Central memory CD8-positive, alpha-beta T cell (primary cell): ENCODE results near the gene DOCK2.
"Not testable (repeated sequence)": the region's sequence is repeated elsewhere in the genome, so short reads cannot be mapped to it uniquely, and the experiment has no call there.

Source experiments
- ATAC-seq: fragments of 150-1000 bp; cut with Tn5 transposase; replicated peaks from 2 replicates; pipeline ENCODE4 v1.10.0; 2022; ENCODE audit warnings: mild to moderate bottlenecking, moderate FRiP score, moderate number of reproducible peaks; ENCODE audit not compliant: poor library complexity, severe bottlenecking; ENCODE audit errors: extremely low read depth
- DNase-seq, 2 donors: peaks; one replicate each; pipeline ENCODE4 v3.0.0; 2021; ENCODE audit warnings: low spot score in 2 of 2
- H3K27ac Mint-ChIP-seq: one replicate; pipeline ENCODE4 v1.8.0; 2022; ENCODE audit warnings: low read depth, mild to moderate bottlenecking, moderate library complexity, mixed read lengths
- H3K27me3 Mint-ChIP-seq: one replicate; pipeline ENCODE4 v1.8.0; 2022; ENCODE audit warnings: mixed read lengths
- H3K36me3 Mint-ChIP-seq: one replicate; pipeline ENCODE4 v1.8.0; 2022; ENCODE audit warnings: mild to moderate bottlenecking, moderate library complexity, mixed read lengths; ENCODE audit not compliant: insufficient read depth
- H3K4me1 Mint-ChIP-seq: one replicate; pipeline ENCODE4 v1.8.0; 2022; ENCODE audit warnings: mixed read lengths
- H3K4me3 Mint-ChIP-seq: one replicate; pipeline ENCODE4 v1.8.0; 2022; ENCODE audit warnings: mild to moderate bottlenecking, moderate library complexity, mixed read lengths
- H3K9me3 Mint-ChIP-seq: one replicate; pipeline ENCODE4 v1.8.0; 2022; ENCODE audit warnings: mixed read lengths

The DOCK2 gene

GRCh38 chr5:169637085-169637548 is at the start of gene DOCK2:
TSS of gene DOCK2 (plus strand) at chr5:169637275. CDS start at chr5:169637327, 52 bp downstream.
- Mint-ChIP-seq H3K9me3 (no peaks in the 10 kb centered on the region), H3K36me3 (peaks cover 12% of the 10 kb centered on the region), H3K4me3 (peak within 1 kb of the TSS; percentile 98), H3K4me1 (peaks cover 53% of the 10 kb centered on the region), H3K27ac (peak within 1 kb of the TSS; percentile 96), H3K27me3 (no peaks in the 10 kb centered on the region)
- ATAC-seq (peak; percentile 73), DNase-seq (peak; percentile 37 to 45)

GRCh38 chr5:169590602-169591001 is 46.5 kb upstream of the DOCK2 start:
- no peak overlapping the region for H3K4me3 Mint-ChIP-seq
- DNase-seq (no peak), ATAC-seq (no peak)
- H3K36me3 Mint-ChIP-seq: peaks cover 38% of the 10 kb centered on the region
- no peak overlapping the region for H3K27ac Mint-ChIP-seq
- peaks cover 7% of the 10 kb centered on the region for H3K4me1 Mint-ChIP-seq
- H3K27me3 Mint-ChIP-seq: no peaks in the 10 kb centered on the region
- no peaks in the 10 kb centered on the region for H3K9me3 Mint-ChIP-seq

GRCh38 chr5:169591636-169592035 is 45.4 kb upstream of the DOCK2 start:
- Mint-ChIP-seq H3K9me3 (no peaks in the 10 kb centered on the region), H3K4me3 (no peak overlapping the region), H3K36me3 (peaks cover 40% of the 10 kb centered on the region), H3K27me3 (no peaks in the 10 kb centered on the region), H3K27ac (no peak overlapping the region), H3K4me1 (peaks cover under 1% of the 10 kb centered on the region)
- ATAC-seq (no peak), DNase-seq (no peak)

- Mint-ChIP-seq H3K27me3 (no peaks in the 10 kb centered on the region), H3K27ac (no peak overlapping the region), H3K4me1 (no peaks in the 10 kb centered on the region), H3K9me3 (no peaks in the 10 kb centered on the region), H3K4me3 (no peak overlapping the region), H3K36me3 (peaks cover 40% of the 10 kb centered on the region)
- no peak for ATAC-seq
- DNase-seq: no peak
Measured at GRCh38 chr5:169592937-169593650, 44.0 kb upstream of the DOCK2 start.

- Mint-ChIP-seq H3K9me3 (no peaks in the 10 kb centered on the region), H3K36me3 (peaks cover 34% of the 10 kb centered on the region), H3K4me1 (no peaks in the 10 kb centered on the region), H3K27ac (no peak overlapping the region), H3K27me3 (no peaks in the 10 kb centered on the region), H3K4me3 (no peak overlapping the region)
- ATAC-seq: no peak
- no peak for DNase-seq
Measured at GRCh38 chr5:169595172-169595820, 41.8 kb upstream of the DOCK2 start.

GRCh38 chr5:169599451-169599850 is 37.6 kb upstream of the DOCK2 start:
- H3K27ac Mint-ChIP-seq: no peak overlapping the region
- DNase-seq (no peak), ATAC-seq (no peak)
- peaks cover 28% of the 10 kb centered on the region for H3K36me3 Mint-ChIP-seq
- H3K4me3 Mint-ChIP-seq: no peak overlapping the region
- H3K9me3 Mint-ChIP-seq: no peaks in the 10 kb centered on the region
- no peaks in the 10 kb centered on the region for H3K27me3 Mint-ChIP-seq
- no peaks in the 10 kb centered on the region for H3K4me1 Mint-ChIP-seq

- no peak for ATAC-seq
- no peaks in the 10 kb centered on the region for H3K9me3 Mint-ChIP-seq
- H3K4me3 Mint-ChIP-seq: no peak overlapping the region
- H3K27ac Mint-ChIP-seq: no peak overlapping the region
- no peak for DNase-seq
- peaks cover 20% of the 10 kb centered on the region for H3K27me3 Mint-ChIP-seq
- peaks cover 21% of the 10 kb centered on the region for H3K36me3 Mint-ChIP-seq
- H3K4me1 Mint-ChIP-seq: no peaks in the 10 kb centered on the region
Measured at GRCh38 chr5:169602535-169602934, 34.5 kb upstream of the DOCK2 start.

- Mint-ChIP-seq H3K36me3 (peaks cover 9% of the 10 kb centered on the region), H3K9me3 (no peaks in the 10 kb centered on the region), H3K27ac (no peak overlapping the region), H3K4me1 (no peaks in the 10 kb centered on the region), H3K4me3 (no peak overlapping the region), H3K27me3 (peaks cover 49% of the 10 kb centered on the region)
- ATAC-seq: no peak
- DNase-seq: no peak
Measured at GRCh38 chr5:169606279-169606678, 30.8 kb upstream of the DOCK2 start.

GRCh38 chr5:169607882-169608281 is 29.2 kb upstream of the DOCK2 start:
- Mint-ChIP-seq H3K9me3 (peaks cover 6% of the 10 kb centered on the region), H3K27me3 (peaks cover 65% of the 10 kb centered on the region)
- no peak for DNase-seq

GRCh38 chr5:169609716-169610115 is 27.4 kb upstream of the DOCK2 start:
- Mint-ChIP-seq H3K27ac (no peak overlapping the region), H3K4me3 (no peak overlapping the region), H3K27me3 (peaks cover 74% of the 10 kb centered on the region), H3K4me1 (no peaks in the 10 kb centered on the region), H3K9me3 (peaks cover 6% of the 10 kb centered on the region), H3K36me3 (no peaks in the 10 kb centered on the region)
- DNase-seq: no peak
- ATAC-seq: no peak

More at GRCh38 chr5:169607882-169608281, 29.2 kb upstream of the DOCK2 start:
- H3K4me3 Mint-ChIP-seq: no peak overlapping the region
- H3K36me3 Mint-ChIP-seq: peaks cover 4% of the 10 kb centered on the region
- no peak for ATAC-seq
- no peak overlapping the region for H3K27ac Mint-ChIP-seq
- H3K4me1 Mint-ChIP-seq: no peaks in the 10 kb centered on the region

GRCh38 chr5:169610606-169611005 is 26.5 kb upstream of the DOCK2 start:
- no peak for DNase-seq
- peaks cover 6% of the 10 kb centered on the region for H3K9me3 Mint-ChIP-seq
- no peak overlapping the region for H3K4me3 Mint-ChIP-seq
- H3K27ac Mint-ChIP-seq: no peak overlapping the region
- H3K36me3 Mint-ChIP-seq: no peaks in the 10 kb centered on the region
- peaks cover 73% of the 10 kb centered on the region for H3K27me3 Mint-ChIP-seq
- ATAC-seq: no peak
- H3K4me1 Mint-ChIP-seq: no peaks in the 10 kb centered on the region

GRCh38 chr5:169615561-169615960 is 21.5 kb upstream of the DOCK2 start:
- no peak for DNase-seq

GRCh38 chr5:169624307-169624706 is 12.8 kb upstream of the DOCK2 start:
- H3K4me3 Mint-ChIP-seq, H3K36me3 Mint-ChIP-seq, DNase-seq, H3K27me3 Mint-ChIP-seq, H3K27ac Mint-ChIP-seq, H3K4me1 Mint-ChIP-seq, ATAC-seq, H3K9me3 Mint-ChIP-seq: not testable (repeated sequence)

More at GRCh38 chr5:169615561-169615960, 21.5 kb upstream of the DOCK2 start:
- no peak for ATAC-seq
- Mint-ChIP-seq H3K4me3 (no peak overlapping the region), H3K4me1 (no peaks in the 10 kb centered on the region), H3K9me3 (peaks cover 6% of the 10 kb centered on the region), H3K27me3 (peaks cover 32% of the 10 kb centered on the region), H3K27ac (no peak overlapping the region), H3K36me3 (no peaks in the 10 kb centered on the region)
